HG03432 (cell line): ENCODE data around the gene OR51D1.
A peak's percentile ranks its signal among the peaks of the same experiment; 100 is the strongest.

Source experiments
- ATAC-seq: cut with Tn5 transposase; IDR thresholded peaks from one replicate; pipeline ENCODE4 v1.9.1; 2021; ENCODE audit warnings: mild to moderate bottlenecking, moderate library complexity; ENCODE audit not compliant: unreplicated experiment

OR51D1 gene, protein sequence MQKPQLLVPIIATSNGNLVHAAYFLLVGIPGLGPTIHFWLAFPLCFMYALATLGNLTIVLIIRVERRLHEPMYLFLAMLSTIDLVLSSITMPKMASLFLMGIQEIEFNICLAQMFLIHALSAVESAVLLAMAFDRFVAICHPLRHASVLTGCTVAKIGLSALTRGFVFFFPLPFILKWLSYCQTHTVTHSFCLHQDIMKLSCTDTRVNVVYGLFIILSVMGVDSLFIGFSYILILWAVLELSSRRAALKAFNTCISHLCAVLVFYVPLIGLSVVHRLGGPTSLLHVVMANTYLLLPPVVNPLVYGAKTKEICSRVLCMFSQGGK

DNA sequence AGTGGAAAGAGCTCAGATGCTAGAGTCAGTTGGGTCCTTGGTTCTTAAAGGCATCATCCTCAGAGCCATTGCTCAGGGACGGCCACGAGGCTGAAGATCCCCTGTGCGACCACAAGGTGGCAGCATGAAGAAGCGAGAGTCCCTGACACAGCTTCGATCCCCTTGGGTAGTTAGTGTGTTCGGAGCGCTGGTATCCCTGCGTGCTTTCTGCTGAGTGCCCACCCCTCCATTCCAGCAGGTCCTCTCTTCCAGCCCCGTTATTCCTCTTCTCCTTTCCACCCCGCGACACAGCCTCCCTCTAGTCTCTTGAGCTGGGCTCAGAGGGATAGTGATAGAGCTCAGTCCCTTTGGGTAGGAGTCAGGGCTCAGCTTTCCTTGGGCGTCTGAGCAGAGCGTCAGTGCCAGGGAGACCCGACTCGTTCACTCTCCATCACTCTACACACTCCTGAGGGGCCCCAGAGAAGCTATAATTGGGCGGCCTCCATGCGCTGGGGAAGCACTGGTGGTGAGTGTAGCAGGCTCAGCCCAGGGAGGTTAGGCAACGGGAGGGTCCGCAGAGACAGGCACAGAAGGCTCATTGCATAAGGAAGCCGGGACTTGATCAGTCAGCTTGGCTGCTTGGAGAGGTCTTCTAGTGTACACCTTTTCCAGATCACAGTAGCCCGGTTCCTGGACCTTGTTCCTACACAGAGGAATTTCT is at the start of gene OR51D1:
OR51D1 (plus strand) TSS at position 516 of the 700 bp plus-strand sequence. CDS start 2,314 bp downstream, outside the sequence.
- ATAC-seq: peak; percentile 96

DNA sequence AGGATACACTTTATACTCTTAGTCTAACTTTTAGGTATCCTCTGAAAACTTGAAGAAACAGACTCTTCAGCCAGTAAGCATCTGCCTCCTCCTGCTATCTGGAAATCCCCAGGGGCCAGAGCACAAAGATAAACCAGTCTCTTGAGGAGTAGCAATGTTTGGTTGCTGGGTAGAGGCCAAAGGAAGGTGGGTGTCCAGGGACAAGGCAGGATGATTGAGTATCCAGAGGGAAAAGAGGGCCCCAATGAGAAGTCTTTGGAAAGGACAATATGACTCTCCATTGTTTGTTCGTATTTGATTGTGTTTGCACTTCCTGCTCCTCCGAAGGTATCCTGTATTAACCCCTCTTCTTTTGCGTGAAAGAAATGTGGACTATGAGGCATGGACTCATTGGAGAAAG is 48.3 kb upstream of the OR51D1 start:
- ATAC-seq: no peak

DNA sequence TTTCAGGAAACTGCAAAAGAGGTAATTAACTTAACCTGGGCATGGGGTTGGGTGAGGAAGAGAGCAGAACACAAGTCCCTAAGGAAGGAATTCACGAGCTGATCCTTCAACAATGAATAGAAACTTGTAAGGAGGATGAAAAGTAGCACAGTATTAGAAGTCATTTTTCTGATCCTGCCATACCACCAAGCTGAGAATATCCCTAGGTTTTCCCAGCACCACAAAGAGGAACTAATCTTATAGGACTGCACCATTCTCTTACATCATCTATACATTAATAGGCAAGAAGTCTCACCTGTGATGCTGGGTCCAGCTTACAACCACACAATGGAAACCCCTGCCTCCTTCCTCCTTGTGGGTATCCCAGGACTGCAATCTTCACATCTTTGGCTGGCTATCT is 43.5 kb upstream of the OR51D1 start, which contains the start of gene OR52I1:
OR52I1 (plus strand) TSS at position 301 of the 400 bp plus-strand sequence; CDS start at position 301, 0 bp downstream.
- ATAC-seq: no peak

DNA sequence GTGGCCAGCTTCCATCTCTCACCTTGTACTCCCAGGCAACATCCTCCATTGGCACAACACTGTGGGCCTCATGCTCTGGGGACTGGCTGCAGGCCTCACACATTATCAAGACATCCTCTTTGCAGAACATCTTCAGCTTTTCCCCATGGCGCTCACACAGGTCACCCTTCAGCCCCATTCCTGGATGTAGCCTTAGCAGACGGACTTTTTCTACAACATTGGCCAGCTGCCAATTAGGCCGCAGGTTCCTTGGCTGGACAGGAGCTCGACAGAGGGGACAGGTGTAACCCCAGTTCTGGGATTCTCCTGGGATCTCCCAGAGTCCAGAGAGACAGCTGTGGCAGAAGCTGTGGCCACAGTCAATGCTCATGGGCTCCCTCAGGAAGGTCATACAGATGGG is 32.2 kb upstream of the OR51D1 start:
- no peak for ATAC-seq

DNA sequence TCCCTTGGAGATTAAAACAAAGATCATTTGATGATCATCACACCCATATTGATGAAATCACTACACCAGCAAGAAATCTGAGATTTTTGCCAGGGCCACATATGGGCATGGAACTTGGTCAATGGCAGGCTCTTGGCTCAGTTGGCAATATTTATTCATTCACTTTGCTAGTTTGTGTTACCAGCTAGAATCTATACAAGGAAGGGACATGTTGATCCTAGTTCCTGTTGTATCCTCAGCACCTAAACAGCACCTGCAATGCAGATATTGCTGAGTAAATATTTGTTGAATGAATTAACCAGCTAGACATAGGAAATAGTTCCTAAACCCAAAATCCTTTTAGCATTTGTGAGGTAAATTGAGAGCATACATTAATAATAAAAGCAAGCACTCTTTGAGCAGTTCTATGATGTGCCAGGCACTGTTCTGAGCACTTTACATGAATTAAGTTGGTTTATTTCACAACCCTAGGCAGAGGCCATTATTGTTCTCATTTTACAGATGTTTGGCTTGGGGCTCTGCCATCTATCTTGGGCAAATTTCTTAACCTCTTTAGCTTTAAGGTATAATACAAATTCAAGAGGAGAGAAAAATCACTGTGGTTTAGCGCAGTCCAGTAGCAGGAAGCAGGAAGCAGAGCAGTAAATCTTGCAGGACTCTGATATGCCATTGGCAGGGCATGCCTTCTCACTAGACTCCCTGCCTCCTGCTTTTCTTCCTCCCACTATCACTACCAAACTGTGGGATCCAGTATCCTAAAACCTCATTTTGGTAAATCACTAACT is 30.9 kb upstream of the OR51D1 start:
- ATAC-seq: no peak

DNA sequence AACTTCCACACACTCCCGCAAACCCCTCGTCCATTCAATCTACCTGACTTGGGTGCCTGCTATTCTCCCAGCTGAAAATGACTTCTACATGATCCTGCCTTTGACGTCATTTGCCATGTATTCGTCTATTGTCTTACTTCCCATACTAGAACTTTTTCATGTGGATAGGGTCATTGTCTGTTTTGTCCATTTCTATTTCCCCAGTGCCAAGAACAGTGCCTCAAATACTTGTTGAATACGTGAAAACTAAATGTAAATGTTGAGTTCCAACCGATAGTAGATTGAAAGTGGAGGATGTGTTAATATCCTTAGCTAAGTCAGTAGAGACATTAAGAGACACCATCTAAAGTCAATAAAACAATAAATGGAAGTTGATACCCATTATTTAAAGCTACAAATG is 30.2 kb upstream of the OR51D1 start:
- ATAC-seq: no peak

DNA sequence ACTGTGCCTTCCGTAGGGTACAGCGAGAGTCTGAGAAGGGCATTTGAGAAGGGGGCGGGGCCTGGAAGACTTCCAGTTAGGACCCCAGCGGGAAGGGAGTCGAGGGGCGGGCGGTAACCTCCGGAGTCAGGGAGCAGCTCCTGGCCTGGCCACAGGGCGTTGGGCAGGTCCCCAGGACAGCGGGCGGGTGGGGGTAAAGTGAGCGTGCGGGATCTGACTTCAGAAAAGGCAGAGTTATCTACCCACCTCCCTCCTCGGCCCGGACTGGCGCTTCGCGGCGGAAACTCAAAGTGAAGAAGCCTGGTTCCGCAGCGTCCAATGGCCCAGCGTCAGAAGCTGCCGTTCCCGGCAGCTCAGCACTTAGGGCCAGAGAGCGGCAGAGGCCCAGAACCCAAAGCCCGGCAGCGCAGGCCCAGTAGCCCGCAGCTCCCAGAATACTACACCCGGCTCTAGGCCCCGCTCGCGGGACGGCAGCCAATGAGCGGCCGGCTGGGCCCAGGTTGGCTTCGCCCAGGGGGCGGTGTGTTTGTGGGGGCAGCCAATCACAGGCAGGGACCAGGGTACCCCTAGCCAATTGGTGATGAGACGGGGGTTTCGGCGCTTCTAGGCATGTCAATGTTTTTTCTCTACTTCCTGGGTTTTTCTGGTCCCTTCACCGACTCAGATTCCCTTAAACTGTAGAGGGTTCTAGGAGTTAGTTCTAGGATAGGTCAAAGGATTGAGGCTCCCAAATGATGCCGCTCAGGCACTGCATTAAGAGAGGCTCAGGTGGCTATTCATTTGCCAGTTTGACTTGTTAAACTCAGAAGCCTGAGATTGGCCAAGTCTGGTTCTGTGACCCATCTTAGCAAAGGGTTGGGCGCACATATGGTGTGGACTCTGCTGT is 29.3 kb upstream of the OR51D1 start, which contains the start of gene TRIM68:
TRIM68 (minus strand) TSS at position 451 of the 886 bp plus-strand sequence. CDS start 2,727 bp downstream, outside the sequence.
- ATAC-seq: peak; percentile 100

DNA sequence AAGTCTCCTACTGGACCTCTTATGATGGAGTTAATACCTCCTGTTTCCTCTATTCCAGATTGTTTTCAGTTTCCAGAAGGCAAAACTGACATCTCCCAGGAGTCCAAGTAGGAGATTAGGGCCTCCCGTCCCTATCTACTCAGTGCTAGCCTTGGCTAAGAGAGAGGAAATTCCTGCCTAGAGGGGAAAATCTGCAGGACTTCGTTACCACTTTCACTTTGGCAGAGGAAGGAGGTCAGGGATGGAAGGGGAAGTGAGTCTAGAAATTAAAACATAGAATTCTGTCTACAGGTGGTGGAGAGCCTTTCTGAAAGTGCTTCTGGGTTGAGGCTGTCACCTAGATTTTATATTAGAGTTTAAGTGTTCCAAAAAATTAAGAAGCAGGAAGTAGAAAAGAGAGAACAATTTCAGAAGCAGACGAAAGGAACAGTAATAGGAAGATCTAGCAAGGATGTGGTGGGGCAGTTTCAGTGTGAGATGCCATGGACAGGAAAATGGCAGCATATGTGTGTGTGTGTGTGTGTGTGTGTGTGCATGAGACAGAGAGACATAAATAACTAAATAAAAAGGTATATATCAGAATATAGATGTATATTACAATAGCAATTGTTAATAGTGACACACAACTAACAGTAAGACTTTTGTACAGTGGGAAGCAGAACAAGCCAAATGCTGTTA is 26.9 kb upstream of the OR51D1 start:
- ATAC-seq: no peak

DNA sequence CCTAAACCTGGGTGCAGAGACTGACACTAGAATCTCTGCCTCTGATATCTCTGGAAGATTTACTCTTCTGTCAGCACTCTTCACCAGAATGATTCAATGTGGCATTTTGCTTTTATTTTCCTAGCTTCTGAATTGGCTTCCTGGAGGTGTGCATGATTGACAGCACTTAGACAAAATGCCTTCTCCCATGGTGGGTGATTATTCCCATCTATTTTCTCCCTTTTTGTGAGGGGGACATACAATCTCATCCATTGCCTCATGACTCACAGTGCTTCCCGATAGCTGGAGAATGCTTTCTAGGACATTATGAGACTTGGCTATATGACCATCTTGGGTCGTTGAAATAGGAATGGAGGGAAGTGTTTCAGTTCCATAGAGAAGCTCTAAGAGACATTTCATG is 25.3 kb upstream of the OR51D1 start:
- no peak for ATAC-seq

DNA sequence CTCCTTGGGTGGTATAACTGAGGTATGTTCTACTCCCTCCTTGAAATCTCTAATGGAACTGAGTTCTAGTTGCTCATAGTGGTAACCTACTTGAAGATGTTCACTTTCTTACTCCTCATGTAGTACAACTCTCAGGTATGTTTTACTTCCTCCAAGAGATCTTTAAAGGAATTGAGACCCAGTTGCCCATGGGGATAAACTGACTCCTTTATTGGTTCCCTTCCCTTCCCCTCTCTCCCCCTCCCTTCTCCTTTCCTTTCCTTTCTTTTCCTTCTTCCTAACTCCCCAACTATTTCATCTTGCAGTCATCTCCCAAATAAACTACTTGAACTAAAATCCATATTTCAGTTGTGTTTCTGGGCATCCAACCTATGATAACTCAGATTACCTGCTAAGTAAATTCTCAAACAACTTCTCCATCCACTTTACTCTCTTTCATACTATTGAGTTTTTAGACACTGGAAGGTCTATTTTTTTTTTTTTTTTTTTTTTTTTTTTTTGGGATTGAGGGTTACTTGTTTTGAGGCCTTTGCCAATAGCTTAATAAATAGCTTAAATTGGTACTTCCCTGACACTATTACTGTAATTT is 21.3 kb upstream of the OR51D1 start:
- ATAC-seq: no peak

DNA sequence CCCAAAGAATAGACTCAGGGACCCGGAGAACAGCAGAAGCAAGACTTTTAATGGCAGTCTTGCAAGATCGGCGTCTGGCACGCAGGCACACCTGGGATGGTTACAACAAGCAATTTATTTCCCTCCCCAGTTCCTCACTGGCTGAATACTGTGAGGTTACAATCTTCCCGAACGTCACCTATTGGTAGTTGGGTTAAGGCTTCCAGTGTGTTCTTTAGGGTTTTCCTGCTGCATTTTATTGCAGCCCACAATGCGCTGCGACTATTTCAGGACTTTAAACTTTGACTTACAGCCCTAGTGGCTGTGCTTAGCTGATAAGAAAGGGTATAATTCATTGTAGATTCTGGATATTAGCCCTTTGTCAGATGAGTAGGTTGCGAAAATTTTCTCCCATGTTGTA is 17.8 kb upstream of the OR51D1 start:
- no peak for ATAC-seq

DNA sequence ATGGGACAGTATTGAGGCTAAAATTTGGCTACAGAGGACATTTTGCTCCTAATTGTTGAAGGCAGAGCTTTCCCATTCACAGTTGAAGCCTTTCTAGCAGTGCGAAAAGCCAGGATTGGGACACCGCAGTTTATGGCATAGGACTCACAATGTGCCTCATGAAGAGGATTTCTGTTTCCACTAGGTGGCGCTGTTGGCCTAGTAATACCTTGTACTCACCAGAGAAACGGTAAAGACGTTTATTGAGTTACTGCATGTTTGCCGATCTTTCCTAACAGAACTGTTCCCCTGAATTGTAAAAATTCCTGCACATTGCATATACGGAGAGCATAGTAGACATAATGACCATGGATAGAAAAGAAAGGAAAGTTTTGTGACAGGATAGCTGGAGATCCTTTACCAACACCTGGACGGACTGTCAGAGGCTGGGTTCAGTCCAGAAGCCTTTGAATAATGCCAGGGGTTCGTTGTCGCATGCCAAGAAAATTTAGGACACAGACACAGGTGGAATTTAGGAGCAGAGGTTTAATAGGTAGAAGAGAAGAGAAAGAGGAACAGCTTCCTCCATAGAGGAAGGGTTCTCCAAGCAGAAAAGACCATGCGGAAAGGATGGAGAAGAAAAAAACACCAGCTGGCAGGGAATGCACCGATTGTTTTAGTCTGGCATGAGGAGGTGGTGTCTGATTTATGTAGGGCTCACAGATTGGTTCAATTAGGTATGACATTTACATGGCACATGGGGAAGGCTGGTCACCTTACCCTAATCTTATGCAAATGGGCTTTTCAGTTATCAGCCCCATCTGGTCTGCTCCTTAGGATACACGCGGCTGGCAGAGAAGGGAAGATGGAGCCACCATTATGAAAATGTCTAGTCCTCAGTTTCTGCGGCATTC is 10.8 kb upstream of the OR51D1 start:
- ATAC-seq: peak; percentile 78

DNA sequence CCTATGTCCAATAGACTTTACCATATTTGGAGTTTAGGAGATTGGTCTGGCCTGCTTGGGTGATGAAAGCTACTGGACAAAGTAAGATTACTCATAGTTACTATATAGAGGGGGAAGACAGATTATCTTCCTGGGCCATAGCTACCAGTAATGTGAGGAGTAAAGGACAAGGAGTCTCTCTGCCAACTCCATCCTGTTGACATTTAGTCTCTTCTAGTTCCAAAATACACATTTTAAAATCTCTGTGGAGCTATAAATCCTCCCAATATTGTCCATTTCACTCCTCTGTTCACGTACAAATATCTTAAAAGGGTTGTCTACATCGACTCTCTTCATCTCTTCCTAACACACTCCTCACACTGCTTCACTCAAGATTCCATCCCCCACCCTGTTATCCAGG is 1.1 kb upstream of the OR51D1 start:
- no peak for ATAC-seq

DNA sequence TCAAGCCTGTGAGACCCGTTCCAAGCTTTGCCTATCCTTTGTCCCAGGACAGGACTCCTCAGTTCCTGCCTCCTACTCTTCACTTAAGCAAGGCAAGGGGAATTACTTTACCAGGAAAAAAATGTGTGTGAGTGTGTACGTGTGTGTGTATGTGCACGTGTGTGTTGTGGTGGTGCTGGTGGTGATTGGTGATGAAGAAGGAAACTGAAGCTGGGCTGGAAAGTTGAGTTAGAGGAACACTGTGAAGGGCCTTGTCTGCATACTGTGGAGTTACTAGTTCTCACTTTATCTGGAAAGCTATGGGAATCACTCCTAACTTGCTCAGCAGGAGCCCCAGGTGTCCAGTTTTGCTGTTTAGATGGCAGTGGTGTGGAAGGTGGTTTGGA is 378 bp downstream of the OR51D1 start:
- no peak for ATAC-seq

DNA sequence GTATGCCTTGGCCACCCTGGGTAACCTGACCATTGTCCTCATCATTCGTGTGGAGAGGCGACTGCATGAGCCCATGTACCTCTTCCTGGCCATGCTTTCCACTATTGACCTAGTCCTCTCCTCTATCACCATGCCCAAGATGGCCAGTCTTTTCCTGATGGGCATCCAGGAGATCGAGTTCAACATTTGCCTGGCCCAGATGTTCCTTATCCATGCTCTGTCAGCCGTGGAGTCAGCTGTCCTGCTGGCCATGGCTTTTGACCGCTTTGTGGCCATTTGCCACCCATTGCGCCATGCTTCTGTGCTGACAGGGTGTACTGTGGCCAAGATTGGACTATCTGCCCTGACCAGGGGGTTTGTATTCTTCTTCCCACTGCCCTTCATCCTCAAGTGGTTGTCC is 2.7 kb downstream of the OR51D1 start:
- no peak for ATAC-seq

DNA sequence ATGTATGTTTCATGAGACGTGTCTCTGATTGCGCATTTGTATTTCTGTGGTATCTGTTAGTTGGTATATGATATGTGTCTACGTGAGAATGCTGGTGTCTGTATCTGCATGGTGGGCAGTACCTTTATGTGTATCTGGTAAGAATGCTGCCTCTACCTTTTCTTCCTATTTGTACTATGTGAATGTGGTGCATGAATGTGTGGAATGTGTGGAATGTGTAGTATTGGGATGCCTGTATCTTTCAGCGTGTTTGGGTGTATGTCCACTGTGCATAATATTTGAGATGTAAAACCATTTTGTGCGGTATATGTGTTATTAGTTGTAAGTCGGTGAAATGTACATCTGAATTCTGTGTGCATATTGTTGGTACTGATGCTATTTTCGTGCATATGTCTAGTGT is 4.2 kb downstream of the OR51D1 start:
- no peak for ATAC-seq

DNA sequence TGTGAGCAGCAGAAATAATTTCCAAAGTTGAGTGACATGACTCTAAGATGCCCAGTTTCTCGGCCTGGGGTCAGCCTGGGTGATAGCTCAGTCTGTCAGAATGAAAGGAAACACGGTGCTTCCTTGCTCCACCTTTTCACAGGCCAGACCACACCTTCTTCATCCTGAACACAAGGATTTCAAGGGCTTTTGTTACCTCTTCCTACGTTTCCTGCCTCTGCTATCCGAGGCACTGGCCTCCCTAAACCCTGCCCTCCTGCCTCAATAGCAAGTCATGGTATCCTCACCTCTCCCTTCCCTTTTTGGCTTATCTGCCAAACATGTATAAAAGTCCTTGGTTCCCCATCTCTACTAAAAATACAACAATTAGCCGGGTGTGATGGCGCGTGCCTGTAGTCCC is 4.8 kb downstream of the OR51D1 start:
- no peak for ATAC-seq

DNA sequence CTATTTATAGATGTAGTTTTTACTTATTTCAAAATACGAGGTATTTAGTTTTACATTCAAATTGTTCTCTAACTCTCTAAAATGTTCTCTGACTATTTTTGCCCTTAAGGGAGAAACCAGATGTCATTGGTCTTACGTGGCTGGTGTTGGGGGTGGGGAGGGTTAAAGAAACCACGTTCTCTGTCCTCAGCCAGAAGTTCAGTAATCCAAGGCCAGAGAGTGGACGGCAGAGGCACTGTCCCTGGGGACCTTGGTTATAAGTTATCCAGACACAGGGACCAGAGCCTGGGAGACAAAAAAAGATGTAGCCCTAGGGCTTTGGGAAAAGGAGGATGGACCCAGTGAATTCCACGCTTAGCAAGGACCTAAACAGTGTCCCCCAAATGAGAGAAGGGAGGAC is 5.8 kb downstream of the OR51D1 start:
- no peak for ATAC-seq

DNA sequence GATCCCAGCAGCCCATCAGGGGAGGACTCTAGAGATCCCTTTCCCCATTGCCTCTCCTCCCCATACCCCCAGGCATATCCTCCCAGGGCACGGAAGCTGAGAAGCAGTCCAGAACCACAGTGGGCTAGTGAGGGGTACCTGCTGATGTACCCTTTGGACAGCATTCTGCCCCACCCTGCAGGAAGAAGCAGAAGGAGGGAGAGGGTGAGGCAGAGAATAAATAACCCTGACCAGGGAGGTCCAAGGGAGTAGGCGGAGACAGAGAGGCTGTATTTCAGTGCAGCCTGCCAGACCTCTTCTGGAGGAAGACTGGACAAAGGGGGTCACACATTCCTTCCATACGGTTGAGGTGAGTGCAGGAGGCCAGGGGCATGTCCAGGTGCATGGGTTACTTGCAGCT is 6.4 kb downstream of the OR51D1 start, which contains the start of gene OR51E1:
OR51E1 (plus strand) TSS at position 301 of the 400 bp plus-strand sequence. CDS start 8,545 bp downstream, outside the sequence.
- no peak for ATAC-seq
